NB4 (cell line): Measurements from ENCODE around the gene BLOC1S4.

Experiments
- TF ChIP-seq, protein P1 (sequence below): IDR thresholded peaks from one replicate; pipeline ENCODE4 v1.5.1; 2012; ENCODE audit warnings: low read depth, low read length
- TF ChIP-seq, protein P2 (sequence below): IDR thresholded peaks from 2 replicates; pipeline ENCODE4 v1.6.1; 2011; ENCODE audit warnings: low read depth, low read length

DNA sequence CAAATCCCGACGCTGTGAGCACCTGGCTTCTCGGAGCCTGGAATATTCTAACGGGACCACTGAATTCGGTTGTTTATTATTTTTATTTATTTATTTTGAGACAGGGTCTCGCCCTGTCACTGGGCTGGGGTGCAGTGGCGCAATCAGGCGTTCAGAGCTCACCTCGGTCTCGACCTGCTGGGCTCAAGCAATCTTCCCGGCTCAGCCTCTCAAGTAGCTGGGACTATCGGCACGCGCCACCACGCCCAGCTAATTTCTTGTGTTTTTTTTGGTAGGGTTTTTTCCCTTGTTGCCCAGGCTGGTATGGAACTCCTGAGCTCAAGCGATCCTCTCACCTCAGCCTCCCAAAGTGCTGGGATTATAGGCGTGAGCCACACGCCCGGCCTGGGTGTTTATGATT, 43.8 kb upstream of the BLOC1S4 start:
- TF ChIP-seq, protein P1, sequence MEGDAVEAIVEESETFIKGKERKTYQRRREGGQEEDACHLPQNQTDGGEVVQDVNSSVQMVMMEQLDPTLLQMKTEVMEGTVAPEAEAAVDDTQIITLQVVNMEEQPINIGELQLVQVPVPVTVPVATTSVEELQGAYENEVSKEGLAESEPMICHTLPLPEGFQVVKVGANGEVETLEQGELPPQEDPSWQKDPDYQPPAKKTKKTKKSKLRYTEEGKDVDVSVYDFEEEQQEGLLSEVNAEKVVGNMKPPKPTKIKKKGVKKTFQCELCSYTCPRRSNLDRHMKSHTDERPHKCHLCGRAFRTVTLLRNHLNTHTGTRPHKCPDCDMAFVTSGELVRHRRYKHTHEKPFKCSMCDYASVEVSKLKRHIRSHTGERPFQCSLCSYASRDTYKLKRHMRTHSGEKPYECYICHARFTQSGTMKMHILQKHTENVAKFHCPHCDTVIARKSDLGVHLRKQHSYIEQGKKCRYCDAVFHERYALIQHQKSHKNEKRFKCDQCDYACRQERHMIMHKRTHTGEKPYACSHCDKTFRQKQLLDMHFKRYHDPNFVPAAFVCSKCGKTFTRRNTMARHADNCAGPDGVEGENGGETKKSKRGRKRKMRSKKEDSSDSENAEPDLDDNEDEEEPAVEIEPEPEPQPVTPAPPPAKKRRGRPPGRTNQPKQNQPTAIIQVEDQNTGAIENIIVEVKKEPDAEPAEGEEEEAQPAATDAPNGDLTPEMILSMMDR = no peak
- TF ChIP-seq, protein P2, sequence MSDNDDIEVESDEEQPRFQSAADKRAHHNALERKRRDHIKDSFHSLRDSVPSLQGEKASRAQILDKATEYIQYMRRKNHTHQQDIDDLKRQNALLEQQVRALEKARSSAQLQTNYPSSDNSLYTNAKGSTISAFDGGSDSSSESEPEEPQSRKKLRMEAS = no peak
